Fibroblast of skin of scalp (primary cell): ENCODE data around the gene LIMD2. TPM values are rescaled to one million over a fixed set of nuclear protein-coding genes. Genes with fewer than 3 reads are reported as not detected.
"Not testable (repeated sequence)": the region's sequence is repeated elsewhere in the genome, so short reads cannot be mapped to it uniquely, and the experiment has no call there.

Experiments
- DNase-seq: peaks from one replicate; pipeline ENCODE4 v3.0.0-alpha.2; 2013
- polyA plus RNA-seq, 2 experiments: library from polyadenylated mRNA; unstranded; fragments of 120-200 nt; gene quantifications; one replicate each; pipeline ENCODE4 v1.2.1, GENCODE V29; 2013; ENCODE audit not compliant: insufficient read length in 2 of 2

The LIMD2 gene
- 31.8 TPM for polyA plus RNA-seq (2013, experiment 1 of 2; ENCODE audit: insufficient read length)
- polyA plus RNA-seq (2013, experiment 2 of 2; ENCODE audit: insufficient read length) = 26.7 TPM

DNA sequence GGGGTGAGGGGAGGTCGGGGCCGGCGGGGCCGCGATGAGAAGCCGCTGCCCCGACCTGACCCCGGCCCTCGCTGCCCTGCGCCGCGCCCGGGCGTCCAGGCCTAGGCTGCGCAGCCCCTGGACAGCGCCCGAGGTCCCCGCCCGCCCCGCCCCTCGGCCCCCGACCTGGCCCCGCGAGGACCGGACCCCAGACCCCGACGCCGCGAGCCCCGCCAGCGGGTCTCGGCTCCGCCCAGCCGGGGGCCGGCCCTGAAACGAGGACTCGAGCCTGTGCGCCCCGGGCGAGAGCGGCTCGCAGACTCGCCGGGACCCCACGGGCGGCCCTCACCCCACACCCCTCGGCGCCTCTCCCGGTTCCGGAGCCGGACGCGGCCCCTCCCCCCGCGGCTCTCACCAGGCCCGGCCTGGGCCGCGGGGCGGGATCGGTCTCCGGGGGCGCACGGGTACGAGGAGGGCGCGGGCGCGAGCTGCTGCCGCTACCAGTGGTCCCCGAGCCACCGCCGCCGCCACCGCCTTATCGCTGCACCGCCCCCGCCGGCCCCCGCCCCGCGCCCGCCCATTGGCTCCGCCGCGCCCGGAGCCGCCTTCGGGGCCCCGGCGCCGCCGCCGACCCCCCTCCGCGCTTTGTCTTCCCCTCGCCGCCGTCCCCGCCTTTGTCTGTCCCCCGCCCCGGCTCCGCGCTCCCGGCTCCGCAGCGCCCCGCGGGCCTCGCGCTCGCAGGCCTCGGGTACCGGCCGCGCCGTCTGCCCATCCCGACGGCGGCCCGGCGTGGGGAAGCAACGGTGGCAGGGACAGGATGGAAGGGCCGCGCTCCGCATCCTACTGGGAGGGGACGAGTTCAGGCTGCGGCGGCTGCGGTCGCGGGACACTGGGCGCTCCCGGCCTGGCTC is at the start of gene LIMD2:
LIMD2 (minus strand) TSS at position 488 of the 890 bp plus-strand sequence. CDS start 827 bp downstream, outside the sequence.
- DNase-seq = peak; percentile 66

DNA sequence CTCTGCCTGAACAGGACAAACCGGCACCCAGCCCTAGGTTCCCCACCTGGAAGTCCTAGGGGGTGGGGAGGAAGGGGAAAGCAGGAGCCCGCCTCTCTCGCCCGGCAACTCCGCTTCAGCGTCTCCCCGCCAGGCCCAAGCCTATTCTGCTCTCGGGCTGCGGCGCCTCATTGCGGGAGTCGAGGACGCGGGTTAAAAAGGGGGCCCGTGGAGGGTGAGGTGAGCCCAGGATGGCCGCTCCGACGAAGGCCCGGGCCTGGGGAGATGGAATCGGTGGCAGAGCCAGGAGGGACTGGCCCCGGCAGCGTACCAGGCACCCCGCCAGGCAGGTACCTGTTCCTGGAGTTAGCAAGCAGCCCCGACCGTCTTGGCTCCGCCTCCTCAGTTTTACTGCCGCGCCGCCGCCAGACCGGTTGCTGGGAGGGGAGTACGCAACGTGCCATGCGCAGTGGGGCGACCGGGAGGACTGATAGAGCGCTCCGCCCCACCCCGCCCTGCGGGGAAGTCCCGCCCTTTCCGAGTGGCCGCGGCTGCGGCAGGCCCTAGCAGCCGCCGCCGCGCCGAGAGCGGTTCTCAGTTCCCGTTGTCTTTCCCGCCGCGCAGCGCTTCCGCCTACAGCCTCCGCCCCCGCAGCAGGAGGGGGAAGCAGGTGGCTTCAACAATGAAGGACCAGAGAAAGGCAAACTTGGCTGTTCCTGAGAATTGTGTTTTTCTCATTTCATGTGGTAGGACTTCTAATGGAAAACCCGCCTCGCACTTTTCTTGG is 41.7 kb upstream of the LIMD2 start, which contains the start of gene STRADA:
STRADA (minus strand) TSS at position 392 of the 766 bp plus-strand sequence. CDS start 13,430 bp downstream, outside the sequence.
- peak; percentile 96 for DNase-seq

DNA sequence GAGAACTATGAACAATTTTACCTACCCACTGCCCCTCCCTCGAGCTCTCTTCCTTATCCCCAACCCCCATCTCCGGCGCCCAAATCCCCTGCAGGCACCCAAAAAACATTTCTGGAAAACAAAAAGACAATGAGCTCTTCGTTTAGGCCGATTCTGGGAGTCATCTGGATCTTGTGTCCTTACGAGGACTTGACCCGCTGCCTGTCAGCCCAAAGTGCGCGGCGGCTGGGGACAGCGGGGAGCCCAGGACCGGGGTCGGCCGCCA is 41.1 kb upstream of the LIMD2 start:
- no peak for DNase-seq

DNA sequence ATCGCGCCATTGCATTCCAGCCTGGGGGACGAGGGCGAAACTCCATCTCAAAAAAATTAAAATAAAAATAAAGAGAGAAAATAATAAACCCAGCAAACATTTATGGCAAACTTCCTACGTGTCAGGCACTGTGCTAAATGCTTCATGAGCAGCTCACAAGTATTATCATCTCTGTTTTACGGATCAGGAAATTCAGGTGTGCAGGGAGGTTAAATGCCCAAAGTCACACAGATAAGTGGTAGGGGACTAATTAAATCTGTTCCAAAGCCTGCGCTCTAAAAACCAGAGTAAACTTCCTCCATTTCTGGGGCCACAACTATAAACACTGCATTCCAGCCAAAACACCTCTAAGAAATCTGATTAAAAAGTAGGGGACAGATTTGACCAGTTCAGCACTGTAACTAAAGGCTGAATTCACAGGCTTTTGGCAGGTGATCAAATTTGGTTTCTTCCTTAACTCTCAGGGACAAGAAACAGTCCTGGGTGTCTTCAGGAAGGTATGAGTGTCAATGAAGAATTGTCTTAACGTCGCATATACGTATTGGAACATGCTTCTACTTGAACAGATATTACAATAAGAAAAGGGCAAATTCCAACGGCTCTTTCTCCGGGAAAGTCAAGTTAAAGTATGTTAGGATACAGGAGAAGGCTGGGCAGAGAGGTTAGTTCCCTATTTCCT is 40.7 kb upstream of the LIMD2 start:
- DNase-seq = no peak

- DNase-seq = no peak
Observed at GRCh38 chr17:63735691-63736090, 35.8 kb upstream of the LIMD2 start.

GRCh38 chr17:63722403-63722802 is 22.5 kb upstream of the LIMD2 start:
- DNase-seq = no peak

- DNase-seq = not testable (repeated sequence)
Observed at GRCh38 chr17:63720194-63720593, 20.3 kb upstream of the LIMD2 start.

DNA sequence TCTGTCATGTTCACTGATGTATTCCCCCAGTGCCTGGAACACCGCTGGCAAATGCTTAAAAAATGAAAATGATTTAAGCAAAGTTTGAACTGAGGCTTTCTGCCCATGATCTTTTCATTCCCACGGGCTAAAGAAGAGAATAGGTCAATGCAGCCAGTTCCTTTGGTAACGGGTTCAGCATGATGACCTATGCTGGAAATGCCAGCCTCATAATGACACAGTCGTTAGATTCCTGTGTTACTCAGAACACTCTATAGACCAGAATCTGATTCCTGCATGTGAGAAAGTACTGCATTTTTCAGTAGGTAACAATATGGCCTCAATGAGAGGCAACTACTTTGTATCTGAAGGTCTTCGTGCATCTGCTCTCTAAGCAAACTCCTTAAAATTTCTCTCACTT is 19.1 kb upstream of the LIMD2 start:
- DNase-seq = no peak

GRCh38 chr17:63716426-63716825 is 16.5 kb upstream of the LIMD2 start:
- no peak for DNase-seq

DNA sequence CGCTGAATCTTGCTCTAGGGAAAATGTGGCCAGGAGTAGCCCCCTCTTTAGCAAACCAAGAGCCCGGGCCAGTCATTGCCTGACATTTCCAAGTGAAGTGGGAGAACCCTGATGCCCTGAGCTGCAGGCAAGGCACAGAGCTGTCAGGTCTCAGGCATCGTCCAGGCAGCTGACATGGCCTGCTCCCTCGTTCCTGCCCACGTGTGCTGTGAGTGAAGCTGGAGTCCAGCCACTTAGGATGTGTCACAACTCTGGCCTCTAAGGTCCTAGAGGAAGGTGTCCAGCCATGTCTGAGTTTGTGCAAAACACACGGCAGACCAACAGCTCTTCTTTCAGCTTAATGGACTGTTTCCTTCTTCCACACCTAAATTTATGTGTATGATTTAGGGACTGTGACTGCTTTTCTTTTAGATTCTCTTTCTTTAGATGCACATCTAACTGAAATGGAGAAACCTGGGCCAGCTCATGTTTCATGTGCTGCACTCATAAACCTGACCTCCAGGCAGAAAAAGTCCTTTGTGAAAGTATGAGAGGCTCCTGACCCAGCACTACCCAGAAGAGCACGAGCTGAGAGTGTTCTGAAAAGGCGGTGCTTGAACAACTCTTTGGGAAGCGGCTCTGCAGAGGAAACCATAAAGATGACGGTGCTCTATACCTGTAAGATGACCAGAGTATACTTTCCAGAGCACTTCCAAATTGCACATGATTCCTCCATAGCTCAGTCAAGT is 14.8 kb upstream of the LIMD2 start:
- no peak for DNase-seq

DNA sequence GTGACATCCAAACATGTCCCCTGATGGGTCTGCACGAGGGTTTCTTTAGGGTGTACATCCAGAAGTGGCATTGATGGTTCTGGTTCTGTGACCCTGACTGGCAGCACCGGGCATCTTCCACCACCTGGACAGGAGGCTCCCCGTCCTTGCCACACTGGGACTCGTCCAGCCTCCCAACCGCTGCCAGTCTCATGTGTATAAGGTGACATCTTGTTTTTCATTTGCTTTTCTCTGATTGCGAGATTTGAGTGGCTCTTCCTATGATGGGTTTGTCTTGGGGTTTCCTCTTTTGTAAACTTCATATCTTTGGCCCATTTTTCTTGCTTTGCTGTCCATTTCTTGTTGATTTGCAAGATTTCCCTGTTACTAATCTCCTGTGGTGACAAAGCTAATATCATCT is 9.2 kb upstream of the LIMD2 start:
- DNase-seq = no peak

DNA sequence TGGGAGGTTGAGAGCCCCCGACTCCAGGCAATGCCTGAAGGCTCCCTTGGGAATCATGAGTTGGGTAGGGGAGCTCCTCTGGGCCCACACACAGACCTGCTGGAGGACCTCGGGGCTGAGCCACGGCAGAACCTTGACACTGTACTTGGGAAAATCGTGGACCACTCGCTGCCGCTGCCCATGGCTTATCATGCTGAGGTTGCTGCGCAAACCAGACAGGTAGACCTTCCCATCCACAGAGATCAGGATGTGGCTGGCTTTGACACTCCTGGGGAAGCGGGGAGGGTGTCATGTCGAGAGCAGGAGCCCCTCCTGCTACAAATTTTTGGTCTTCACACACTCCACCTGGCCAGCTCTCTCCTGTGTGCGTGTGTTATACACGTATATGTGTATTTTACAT is 7.2 kb upstream of the LIMD2 start:
- DNase-seq = no peak

- no peak for DNase-seq
Observed at GRCh38 chr17:63706336-63707082, 6.6 kb upstream of the LIMD2 start.

GRCh38 chr17:63705657-63706056 is 5.7 kb upstream of the LIMD2 start:
- DNase-seq = no peak

GRCh38 chr17:63704836-63705235 is 4.9 kb upstream of the LIMD2 start:
- no peak for DNase-seq

GRCh38 chr17:63704259-63704576 is 4.3 kb upstream of the LIMD2 start:
- no peak for DNase-seq

GRCh38 chr17:63703556-63704258 is 3.8 kb upstream of the LIMD2 start:
- no peak for DNase-seq

DNA sequence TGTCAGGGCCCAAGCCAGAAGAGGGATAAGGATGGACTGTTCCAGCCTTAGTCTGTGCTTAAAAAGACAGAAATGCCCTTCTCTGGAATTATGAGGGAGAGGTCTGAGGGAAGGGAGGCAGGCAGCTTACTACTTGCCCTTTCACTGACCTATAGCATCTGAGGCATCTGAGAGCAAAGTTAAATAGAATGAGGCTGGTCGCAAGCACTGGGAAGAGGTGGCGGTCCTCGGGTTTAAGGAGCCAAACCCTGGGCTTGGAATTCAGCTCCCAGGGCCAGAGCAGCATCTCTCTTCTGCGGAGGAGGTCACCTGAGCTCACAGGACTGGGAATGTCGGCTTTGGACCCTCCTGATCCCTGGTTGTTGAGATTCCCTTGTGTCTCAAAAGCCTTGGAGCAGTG is 3.1 kb upstream of the LIMD2 start:
- DNase-seq = no peak

DNA sequence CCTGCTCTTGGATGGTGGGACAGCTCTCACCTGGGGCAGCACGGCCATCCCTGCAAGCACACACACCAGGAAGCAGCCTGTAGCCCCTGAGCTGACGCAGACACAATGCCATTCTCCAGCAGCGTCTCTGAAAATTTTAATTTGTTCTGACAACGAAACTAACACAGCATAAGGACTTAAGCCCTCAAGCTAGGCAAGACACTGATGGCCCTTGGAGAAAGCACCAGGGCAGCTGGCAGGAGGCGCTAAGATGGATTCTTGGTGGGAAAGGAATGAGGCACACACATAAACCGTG is 2.7 kb upstream of the LIMD2 start:
- no peak for DNase-seq

GRCh38 chr17:63701868-63702720 is 2.2 kb upstream of the LIMD2 start:
- DNase-seq = no peak

DNA sequence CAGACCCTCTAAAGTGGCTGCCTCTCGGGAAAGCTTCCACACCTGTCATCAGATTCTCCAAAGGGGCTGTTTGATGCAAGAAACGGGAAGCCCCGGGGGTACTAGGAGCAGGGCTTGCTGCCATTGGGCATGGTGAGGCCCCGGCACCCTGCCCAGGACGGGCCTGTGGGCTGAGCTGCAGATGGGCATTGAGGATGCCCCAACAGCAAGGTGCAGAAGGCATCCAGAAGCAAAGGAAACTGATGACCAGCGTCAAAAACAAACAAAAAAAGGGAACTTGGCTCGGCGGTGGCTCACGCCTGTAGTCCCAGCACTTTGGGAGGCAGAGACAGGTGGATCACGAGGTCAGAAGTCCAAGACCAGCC is 1.5 kb upstream of the LIMD2 start:
- no peak for DNase-seq
